GM21786 (cell line): ENCODE measurements around the gene DOK3.

Experiments
- ATAC-seq: cut with Tn5 transposase; IDR thresholded peaks from one replicate; pipeline ENCODE4 v1.9.1; 2021; ENCODE audit not compliant: unreplicated experiment

Gene DOK3

GRCh38 chr5:177514541-177514940, 4.9 kb upstream of the DOK3 start:
- no peak for ATAC-seq

GRCh38 chr5:177513500-177513899, 3.9 kb upstream of the DOK3 start:
- ATAC-seq: no peak

- ATAC-seq: no peak
Observed at GRCh38 chr5:177512736-177513380, 3.2 kb upstream of the DOK3 start.

GRCh38 chr5:177511796-177512675, 2.4 kb upstream of the DOK3 start:
- no peak for ATAC-seq

- no peak for ATAC-seq
Observed at GRCh38 chr5:177511181-177511580, 1.6 kb upstream of the DOK3 start.

- ATAC-seq: peak; percentile 31
Observed at GRCh38 chr5:177510567-177511053, 984 bp upstream of the DOK3 start.

- peak; percentile 34 for ATAC-seq
Observed at GRCh38 chr5:177509991-177510566, 453 bp upstream of the DOK3 start.

- peak; percentile 39 for ATAC-seq
Observed at GRCh38 chr5:177508837-177509236, 789 bp downstream of the DOK3 start.

GRCh38 chr5:177508221-177508611, 1.4 kb downstream of the DOK3 start:
- ATAC-seq: no peak

GRCh38 chr5:177507596-177508220, 1.9 kb downstream of the DOK3 start:
- ATAC-seq: no peak

- ATAC-seq: no peak
Observed at GRCh38 chr5:177507165-177507564, 2.5 kb downstream of the DOK3 start.

GRCh38 chr5:177505075-177505474, 4.6 kb downstream of the DOK3 start:
- no peak for ATAC-seq

- no peak for ATAC-seq
Observed at GRCh38 chr5:177504086-177505056, 5.3 kb downstream of the DOK3 start.

GRCh38 chr5:177503351-177504085, 6.1 kb downstream of the DOK3 start:
- ATAC-seq: no peak

GRCh38 chr5:177502886-177503285, 6.7 kb downstream of the DOK3 start:
- no peak for ATAC-seq

GRCh38 chr5:177501874-177502678, 7.5 kb downstream of the DOK3 start:
- peak; percentile 29 for ATAC-seq

- ATAC-seq: peak; percentile 23
Observed at GRCh38 chr5:177500685-177501522, 8.7 kb downstream of the DOK3 start.

- no peak for ATAC-seq
Observed at GRCh38 chr5:177499842-177500241, 9.8 kb downstream of the DOK3 start.
